Measurements from ENCODE around the gene PPP2R3A. TPM values are rescaled to one million over a fixed set of nuclear protein-coding genes. Genes with fewer than 3 reads are reported as not detected.

The PPP2R3A gene
- polyA plus RNA-seq, 3 donors from 2014 or later: 0.06 to 0.24 (median 0.09) TPM

DNA sequence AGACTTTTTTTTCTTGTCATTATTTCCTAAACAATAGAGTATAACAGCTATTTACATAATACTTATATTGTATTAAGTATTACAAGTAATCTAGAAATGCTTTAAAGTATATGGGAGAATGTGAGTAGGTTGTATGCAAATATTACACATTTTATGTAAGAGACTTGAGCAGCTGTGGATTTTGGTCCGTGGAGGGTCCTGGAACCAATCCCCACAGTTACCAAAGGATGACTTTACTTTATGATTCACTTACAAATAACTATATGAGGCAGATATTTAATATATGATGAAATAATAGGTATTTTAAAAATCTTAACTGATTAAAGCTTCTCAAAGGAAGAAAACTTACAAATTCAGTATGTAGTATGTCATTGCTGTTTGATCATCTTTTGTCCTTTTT lies 56.3 kb downstream of the PPP2R3A start:
- no peak for DNase-seq
- H3K4me1 Mint-ChIP-seq: no peaks in the 10 kb centered on the region
- H3K27me3 Mint-ChIP-seq (ENCODE audit: low read depth in 3 of 3): peaks cover 0 to 10% (median 0%) of the 10 kb centered on the region in 3 donors
- peaks cover 0 to 2% (median 0%) of the 10 kb centered on the region in 6 donors for H3K9me3 Mint-ChIP-seq
- H3K27ac Mint-ChIP-seq: no peak overlapping the region
- no peak overlapping the region for H3K4me3 Mint-ChIP-seq
- H3K36me3 Mint-ChIP-seq: no peaks in the 10 kb centered on the region

DNA sequence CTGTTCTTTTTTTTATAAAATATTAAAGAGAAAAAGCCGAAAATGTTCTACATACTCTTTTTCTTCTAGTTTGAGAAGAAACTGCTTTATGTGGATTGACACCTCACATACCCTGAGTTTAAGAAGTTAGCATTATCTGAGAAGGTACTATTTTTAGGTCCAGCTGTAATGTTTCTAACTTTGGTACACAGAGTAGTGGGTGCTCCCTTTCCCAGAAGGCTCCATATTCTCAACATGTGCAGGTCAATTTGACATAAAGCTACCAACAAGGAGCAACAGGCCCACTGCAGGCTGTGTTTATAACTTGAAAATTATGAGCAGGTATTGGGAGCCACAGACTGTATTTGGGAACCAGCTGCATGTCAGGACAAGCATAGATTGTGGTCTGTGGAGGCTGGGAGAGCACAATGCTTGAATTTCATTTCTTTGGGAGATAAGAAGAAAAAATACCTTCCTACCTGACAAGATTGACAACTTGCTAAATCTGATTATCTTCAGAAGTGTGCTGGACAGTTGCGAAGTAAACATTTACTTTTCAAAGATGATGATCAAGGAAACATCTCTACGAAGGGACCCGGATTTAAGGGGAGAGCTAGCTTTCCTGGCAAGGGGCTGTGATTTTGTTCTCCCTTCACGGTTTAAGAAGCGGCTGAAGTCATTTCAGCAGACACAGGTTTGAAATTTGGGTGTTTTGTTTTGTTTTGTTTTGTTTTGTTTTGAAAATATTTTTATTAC lies 57.2 kb downstream of the PPP2R3A start:
- H3K36me3 Mint-ChIP-seq: no peaks in the 10 kb centered on the region
- no peak for DNase-seq
- H3K27me3 Mint-ChIP-seq (ENCODE audit: low read depth in 3 of 3): peaks cover 0 to 12% (median 0%) of the 10 kb centered on the region in 3 donors
- no peak overlapping the region for H3K27ac Mint-ChIP-seq
- H3K4me1 Mint-ChIP-seq: no peaks in the 10 kb centered on the region
- no peak overlapping the region for H3K4me3 Mint-ChIP-seq
- peaks cover 0 to 2% (median 0%) of the 10 kb centered on the region in 6 donors for H3K9me3 Mint-ChIP-seq

DNA sequence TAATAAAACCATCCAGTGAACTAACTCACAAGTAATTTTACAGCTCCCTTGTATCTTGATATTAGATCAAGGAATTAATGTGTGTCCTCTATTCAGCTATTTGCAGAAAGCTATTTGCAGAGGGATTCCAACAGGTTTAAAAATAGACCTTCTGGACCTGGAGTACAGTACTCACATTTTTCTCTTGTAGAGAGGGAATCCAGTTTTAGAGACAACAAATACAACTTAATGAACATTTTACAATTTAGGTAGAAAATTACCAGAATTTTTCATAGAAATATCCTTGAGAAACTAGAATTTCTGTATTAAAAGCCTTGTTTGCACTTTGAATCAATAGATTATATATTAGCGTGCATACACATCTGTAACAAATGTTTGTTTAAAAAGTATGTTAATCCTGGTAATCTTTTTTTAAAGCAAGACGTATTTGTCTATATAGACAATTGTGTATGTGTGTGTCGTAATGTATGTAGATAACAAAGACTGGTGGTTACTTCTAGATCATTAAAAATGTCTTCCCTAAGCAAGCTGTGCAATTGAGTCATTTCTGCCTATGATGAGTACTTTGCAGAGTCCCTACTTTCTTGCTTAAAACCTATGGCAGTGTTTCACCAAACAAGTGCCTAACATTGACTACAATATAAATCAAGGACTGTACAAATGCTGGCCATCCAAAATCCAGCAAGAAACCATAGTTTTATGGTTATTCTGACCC lies 57.9 kb downstream of the PPP2R3A start:
- Mint-ChIP-seq H3K36me3 (no peaks in the 10 kb centered on the region), H3K27me3 (ENCODE audit: low read depth in 3 of 3) (peaks cover 0 to 12% (median 0%) of the 10 kb centered on the region in 3 donors), H3K4me1 (no peaks in the 10 kb centered on the region), H3K9me3 (peaks cover 0 to 2% (median 0%) of the 10 kb centered on the region in 6 donors), H3K4me3 (no peak overlapping the region), H3K27ac (no peak overlapping the region)
- no peak for DNase-seq

DNA sequence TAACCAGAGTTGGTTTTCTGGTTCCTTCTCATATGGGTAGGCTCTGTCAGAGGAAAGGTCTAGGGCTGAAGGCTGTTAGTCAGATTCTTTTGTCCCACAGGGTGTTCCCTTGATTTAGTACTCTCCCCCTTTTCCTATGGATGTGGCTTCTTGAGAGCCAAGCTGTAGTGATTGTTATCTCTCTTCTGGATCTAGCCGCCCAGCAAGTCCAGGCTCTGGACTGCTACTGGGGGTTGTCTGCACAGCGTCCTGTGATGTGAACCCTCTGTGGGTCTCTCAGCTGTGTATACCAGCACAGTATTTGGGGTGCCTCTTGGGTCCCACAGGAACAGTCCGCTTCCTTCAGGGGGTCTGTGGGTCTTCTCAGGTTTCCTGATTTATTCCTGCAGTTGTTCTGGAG lies 70.8 kb downstream of the PPP2R3A start:
- Mint-ChIP-seq H3K27me3 (ENCODE audit: low read depth in 3 of 3) (peaks cover 3 to 24% (median 4%) of the 10 kb centered on the region in 3 donors), H3K36me3 (no peaks in the 10 kb centered on the region)

DNA sequence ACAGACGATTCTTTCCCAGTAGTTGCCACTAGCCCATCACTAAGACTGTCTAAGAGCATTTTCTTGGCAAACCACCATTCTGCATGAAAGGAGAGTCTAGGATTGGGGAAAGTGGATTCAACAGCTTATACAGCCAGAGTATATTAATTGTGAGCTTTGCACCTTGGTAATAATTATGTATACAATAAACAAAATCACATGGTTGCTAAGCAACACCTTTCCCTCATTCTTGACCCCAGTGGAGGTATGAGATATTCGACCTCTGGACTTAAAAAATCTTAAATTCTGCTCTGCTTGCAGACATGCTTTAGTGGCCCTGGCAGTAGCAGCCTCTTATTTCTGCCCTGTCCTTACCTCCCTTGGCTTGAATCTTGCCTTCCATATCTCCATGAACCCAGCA lies 73.1 kb downstream of the PPP2R3A start:
- Mint-ChIP-seq H3K27ac (no peak overlapping the region), H3K9me3 (peaks cover 0 to 2% (median under 1%) of the 10 kb centered on the region in 6 donors), H3K27me3 (ENCODE audit: low read depth in 3 of 3) (peaks cover 1 to 19% (median 3%) of the 10 kb centered on the region in 3 donors), H3K36me3 (no peaks in the 10 kb centered on the region), H3K4me3 (no peak overlapping the region), H3K4me1 (no peaks in the 10 kb centered on the region)
- no peak for DNase-seq

More for the DNA sequence above, 70.8 kb downstream of the PPP2R3A start:
- H3K4me3 Mint-ChIP-seq: no peak overlapping the region
- no peak for DNase-seq
- H3K27ac Mint-ChIP-seq: no peak overlapping the region
- H3K4me1 Mint-ChIP-seq: no peaks in the 10 kb centered on the region
- H3K9me3 Mint-ChIP-seq: peaks cover 0 to 9% (median 3%) of the 10 kb centered on the region in 6 donors

GRCh38 chr3:136042608-136043221 lies 77.2 kb downstream of the PPP2R3A start:
- H3K4me3 Mint-ChIP-seq: no peak overlapping the region
- peak in 2 of 3 donors; percentile 2 for DNase-seq
- H3K27ac Mint-ChIP-seq: no peak overlapping the region

GRCh38 chr3:136044980-136045745 lies 79.6 kb downstream of the PPP2R3A start:
- H3K27ac Mint-ChIP-seq: no peak overlapping the region
- no peaks in the 10 kb centered on the region for H3K9me3 Mint-ChIP-seq
- peaks cover 5 to 8% of the 10 kb centered on the region in 2 donors for H3K4me1 Mint-ChIP-seq
- peaks cover 2 to 10% (median 8%) of the 10 kb centered on the region in 3 donors for H3K27me3 Mint-ChIP-seq (ENCODE audit: low read depth in 3 of 3)
- no peaks in the 10 kb centered on the region for H3K36me3 Mint-ChIP-seq
- H3K4me3 Mint-ChIP-seq: no peak overlapping the region
- DNase-seq: no peak

More at GRCh38 chr3:136042608-136043221, 77.2 kb downstream of the PPP2R3A start:
- H3K4me1 Mint-ChIP-seq: no peaks in the 10 kb centered on the region
- H3K36me3 Mint-ChIP-seq: no peaks in the 10 kb centered on the region
- peaks cover 2 to 15% (median 8%) of the 10 kb centered on the region in 3 donors for H3K27me3 Mint-ChIP-seq (ENCODE audit: low read depth in 3 of 3)
- no peaks in the 10 kb centered on the region for H3K9me3 Mint-ChIP-seq

GRCh38 chr3:136048068-136048467 lies 82.5 kb downstream of the PPP2R3A start:
- H3K4me3 Mint-ChIP-seq: no peak overlapping the region
- H3K9me3 Mint-ChIP-seq: no peaks in the 10 kb centered on the region
- no peaks in the 10 kb centered on the region for H3K36me3 Mint-ChIP-seq
- H3K4me1 Mint-ChIP-seq: peaks cover 13 to 16% of the 10 kb centered on the region in 2 donors
- no peak for DNase-seq
- H3K27ac Mint-ChIP-seq: no peak overlapping the region
- H3K27me3 Mint-ChIP-seq (ENCODE audit: low read depth in 3 of 3): peaks cover 2 to 7% (median 6%) of the 10 kb centered on the region in 3 donors

DNA sequence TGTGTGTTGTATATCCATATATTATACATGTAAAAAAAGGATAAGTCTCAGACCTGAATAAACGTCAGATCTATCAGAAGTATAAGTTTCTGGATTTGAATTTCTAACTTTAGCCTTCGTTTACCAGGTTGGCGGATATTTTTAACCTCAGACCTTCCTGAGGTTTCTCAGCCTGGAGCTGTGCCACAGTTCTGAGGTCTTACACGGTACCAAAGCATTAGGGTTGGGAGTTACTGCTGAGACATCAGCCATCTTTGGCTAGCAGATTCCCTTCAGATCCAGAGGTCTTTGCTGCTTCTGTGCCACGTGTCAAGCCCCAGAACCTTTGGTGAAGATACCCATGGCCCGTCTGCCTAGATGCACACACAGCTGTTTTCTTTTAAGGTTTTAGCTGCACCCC lies 84.7 kb downstream of the PPP2R3A start:
- no peak overlapping the region for H3K4me3 Mint-ChIP-seq
- H3K27ac Mint-ChIP-seq: no peak overlapping the region
- H3K27me3 Mint-ChIP-seq (ENCODE audit: low read depth in 3 of 3): peaks cover 1 to 9% (median 2%) of the 10 kb centered on the region in 3 donors
- no peaks in the 10 kb centered on the region for H3K9me3 Mint-ChIP-seq
- H3K4me1 Mint-ChIP-seq: peaks cover 13 to 16% of the 10 kb centered on the region in 2 donors
- no peak for DNase-seq
- H3K36me3 Mint-ChIP-seq: no peaks in the 10 kb centered on the region

- Mint-ChIP-seq H3K36me3 (no peaks in the 10 kb centered on the region), H3K9me3 (no peaks in the 10 kb centered on the region), H3K27me3 (ENCODE audit: low read depth in 3 of 3) (peaks cover 4 to 10% (median 5%) of the 10 kb centered on the region in 3 donors), H3K4me3 (no peak overlapping the region), H3K4me1 (peaks cover 4 to 5% of the 10 kb centered on the region in 2 donors), H3K27ac (no peak overlapping the region)
- no peak for DNase-seq
Measured at GRCh38 chr3:136055491-136055890, 90.0 kb downstream of the PPP2R3A start.

DNA sequence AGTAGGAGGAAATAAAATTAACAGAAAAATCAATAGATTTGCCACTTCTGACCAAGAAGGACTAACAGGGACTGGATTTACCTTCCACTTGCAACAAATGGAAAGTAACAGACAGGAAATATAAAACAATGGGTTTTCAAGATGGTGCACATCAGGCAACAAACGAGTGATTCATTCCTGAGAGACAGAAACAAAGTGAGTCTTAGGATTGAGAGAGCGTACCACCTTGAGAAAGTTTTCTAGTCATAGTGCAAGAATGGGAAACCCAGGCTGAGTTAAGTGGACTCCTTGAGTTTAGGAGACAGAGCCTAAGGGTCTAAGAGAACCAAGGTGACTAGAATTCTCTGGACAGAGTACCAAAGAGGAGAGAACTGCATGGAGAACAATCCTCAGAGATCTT lies 101.7 kb downstream of the PPP2R3A start:
- Mint-ChIP-seq H3K4me1 (no peaks in the 10 kb centered on the region), H3K36me3 (no peaks in the 10 kb centered on the region), H3K9me3 (peaks cover 0 to under 1% (median 0%) of the 10 kb centered on the region in 6 donors), H3K27ac (no peak overlapping the region), H3K4me3 (no peak overlapping the region), H3K27me3 (ENCODE audit: low read depth in 3 of 3) (peaks cover 0 to 5% (median 3%) of the 10 kb centered on the region in 3 donors)
- no peak for DNase-seq

GRCh38 chr3:136068708-136069107 lies 103.2 kb downstream of the PPP2R3A start:
- Mint-ChIP-seq H3K9me3 (no peaks in the 10 kb centered on the region), H3K27me3 (ENCODE audit: low read depth in 3 of 3) (peaks cover 0 to 3% (median 2%) of the 10 kb centered on the region in 3 donors), H3K36me3 (no peaks in the 10 kb centered on the region), H3K27ac (no peak overlapping the region), H3K4me3 (no peak overlapping the region), H3K4me1 (no peaks in the 10 kb centered on the region)
- DNase-seq: no peak

- no peaks in the 10 kb centered on the region for H3K9me3 Mint-ChIP-seq
Measured at GRCh38 chr3:136069933-136070332, 104.4 kb downstream of the PPP2R3A start.

More at GRCh38 chr3:136069933-136070332, 104.4 kb downstream of the PPP2R3A start:
- Mint-ChIP-seq H3K27me3 (ENCODE audit: low read depth in 3 of 3) (peaks cover 0 to 3% (median 2%) of the 10 kb centered on the region in 3 donors), H3K4me1 (no peaks in the 10 kb centered on the region), H3K27ac (no peak overlapping the region), H3K36me3 (no peaks in the 10 kb centered on the region), H3K4me3 (no peak overlapping the region)
- DNase-seq: no peak
